Dendritic cell treated with granulocyte-macrophage colony-stimulating factor and Interleukin-4, amounts not matched to agents 40 ng/mL and 50 ng/mL, for 4 days (primary cell): ENCODE measurements around the gene SLC35D2.

ENCODE experiments used
- H3K27ac Mint-ChIP-seq: one replicate; pipeline ENCODE4 v1.8.0; 2022; ENCODE audit warnings: mild to moderate bottlenecking, mixed read lengths
- H3K27me3 Mint-ChIP-seq: one replicate; pipeline ENCODE4 v1.8.0; 2022; ENCODE audit warnings: mild to moderate bottlenecking, mixed read lengths
- H3K36me3 Mint-ChIP-seq: one replicate; pipeline ENCODE4 v1.8.0; 2022; ENCODE audit warnings: low read depth, mixed read lengths
- H3K4me1 Mint-ChIP-seq: one replicate; pipeline ENCODE4 v1.8.0; 2022; ENCODE audit warnings: low read depth, mixed read lengths
- H3K4me3 Mint-ChIP-seq: one replicate; pipeline ENCODE4 v1.8.0; 2022; ENCODE audit warnings: mild to moderate bottlenecking, moderate library complexity, mixed read lengths
- H3K9me3 Mint-ChIP-seq: one replicate; pipeline ENCODE4 v1.8.0; 2022; ENCODE audit warnings: mixed read lengths
- intact Hi-C: fragments of 100-400 bp; cut with micrococcal nuclease; formaldehyde crosslinking; loops from one replicate; pipeline ENCODE4 v1.15.0; 2022

Gene SLC35D2

GRCh38 chr9:96293498-96294158, 89.9 kb downstream of the SLC35D2 start:
- no peaks in the 10 kb centered on the region for H3K9me3 Mint-ChIP-seq
- H3K36me3 Mint-ChIP-seq = no peaks in the 10 kb centered on the region
- no peak overlapping the region for H3K27ac Mint-ChIP-seq
- H3K27me3 Mint-ChIP-seq = peaks cover 6% of the 10 kb centered on the region
- no peaks in the 10 kb centered on the region for H3K4me1 Mint-ChIP-seq
- H3K4me3 Mint-ChIP-seq = no peak overlapping the region
- intact Hi-C loops = no loop called here

GRCh38 chr9:96289392-96289791, 94.1 kb downstream of the SLC35D2 start:
- H3K27ac Mint-ChIP-seq = no peak overlapping the region
- peaks cover 3% of the 10 kb centered on the region for H3K27me3 Mint-ChIP-seq
- H3K36me3 Mint-ChIP-seq = no peaks in the 10 kb centered on the region
- no peak overlapping the region for H3K4me3 Mint-ChIP-seq
- no peaks in the 10 kb centered on the region for H3K4me1 Mint-ChIP-seq
- intact Hi-C loops = no loop called here
- peaks cover 8% of the 10 kb centered on the region for H3K9me3 Mint-ChIP-seq

DNA sequence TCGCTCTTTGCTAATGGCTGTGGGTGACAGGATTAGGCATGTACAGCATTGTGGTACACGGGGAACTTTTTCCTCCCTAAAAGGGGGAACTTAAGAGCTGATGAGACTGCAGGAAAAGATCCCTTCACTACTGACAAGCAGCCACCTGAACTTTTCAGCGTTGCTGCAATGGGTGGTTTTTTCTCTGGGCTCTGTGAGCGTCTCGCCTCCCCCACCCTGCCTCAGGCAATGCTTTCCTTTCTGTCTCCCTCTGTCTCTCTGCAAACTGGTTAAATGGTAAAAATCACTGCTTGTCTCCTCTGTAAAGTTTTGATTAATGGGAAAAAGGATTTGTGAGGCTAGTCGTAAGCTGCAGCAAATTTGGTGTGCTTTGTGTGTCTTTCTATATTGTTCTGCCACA, 101.9 kb downstream of the SLC35D2 start:
- intact Hi-C loops = no loop called here
- Mint-ChIP-seq H3K9me3 (peaks cover 8% of the 10 kb centered on the region), H3K36me3 (no peaks in the 10 kb centered on the region), H3K4me3 (no peak overlapping the region), H3K27ac (no peak overlapping the region), H3K27me3 (no peaks in the 10 kb centered on the region), H3K4me1 (no peaks in the 10 kb centered on the region)

- Mint-ChIP-seq H3K9me3 (peaks cover 9% of the 10 kb centered on the region), H3K27ac (no peak overlapping the region), H3K36me3 (no peaks in the 10 kb centered on the region), H3K4me3 (no peak overlapping the region), H3K27me3 (no peaks in the 10 kb centered on the region), H3K4me1 (no peaks in the 10 kb centered on the region)
- intact Hi-C loops = no loop called here
These were observed 103.6 kb downstream of the SLC35D2 start for GRCh38 chr9:96279932-96280331.

GRCh38 chr9:96274939-96275338, 108.6 kb downstream of the SLC35D2 start:
- no peak overlapping the region for H3K4me3 Mint-ChIP-seq
- intact Hi-C loops = no loop called here

More at GRCh38 chr9:96274939-96275338, 108.6 kb downstream of the SLC35D2 start:
- peaks cover 28% of the 10 kb centered on the region for H3K9me3 Mint-ChIP-seq
- no peaks in the 10 kb centered on the region for H3K4me1 Mint-ChIP-seq
- H3K27ac Mint-ChIP-seq = no peak overlapping the region
- peaks cover 3% of the 10 kb centered on the region for H3K27me3 Mint-ChIP-seq
- H3K36me3 Mint-ChIP-seq = no peaks in the 10 kb centered on the region
